ENCODE data around the gene MEIOSIN.

Gene MEIOSIN

DNA sequence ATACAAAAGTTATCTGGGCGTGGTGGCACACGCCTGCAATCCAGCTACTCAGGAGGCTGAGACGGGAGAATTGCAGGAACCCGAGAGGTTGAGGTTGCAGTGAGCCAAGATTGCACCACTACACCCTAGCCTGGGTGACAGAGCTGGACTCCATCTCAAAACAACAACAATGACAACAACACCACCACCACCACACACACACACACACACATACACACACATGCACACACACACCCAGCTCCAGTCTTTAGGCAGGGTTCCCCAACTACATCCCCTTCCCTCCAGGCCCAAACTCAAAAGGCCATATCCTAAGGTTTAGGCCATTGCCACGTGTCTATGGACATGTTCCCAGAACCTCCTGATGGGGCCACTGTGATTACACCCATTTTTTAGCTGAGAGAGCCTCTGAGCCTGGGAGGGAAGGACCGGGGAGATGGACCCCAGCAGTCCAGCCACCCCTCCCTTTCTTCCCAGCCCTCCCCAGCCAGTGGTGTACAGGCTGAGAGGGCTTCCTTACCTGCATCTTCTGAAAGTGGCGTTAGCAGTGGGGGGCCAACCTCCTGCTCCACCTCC, 68.5 kb downstream of the MEIOSIN start:
- DNase-seq (ENCODE audit: low spot score), result no peak

DNA sequence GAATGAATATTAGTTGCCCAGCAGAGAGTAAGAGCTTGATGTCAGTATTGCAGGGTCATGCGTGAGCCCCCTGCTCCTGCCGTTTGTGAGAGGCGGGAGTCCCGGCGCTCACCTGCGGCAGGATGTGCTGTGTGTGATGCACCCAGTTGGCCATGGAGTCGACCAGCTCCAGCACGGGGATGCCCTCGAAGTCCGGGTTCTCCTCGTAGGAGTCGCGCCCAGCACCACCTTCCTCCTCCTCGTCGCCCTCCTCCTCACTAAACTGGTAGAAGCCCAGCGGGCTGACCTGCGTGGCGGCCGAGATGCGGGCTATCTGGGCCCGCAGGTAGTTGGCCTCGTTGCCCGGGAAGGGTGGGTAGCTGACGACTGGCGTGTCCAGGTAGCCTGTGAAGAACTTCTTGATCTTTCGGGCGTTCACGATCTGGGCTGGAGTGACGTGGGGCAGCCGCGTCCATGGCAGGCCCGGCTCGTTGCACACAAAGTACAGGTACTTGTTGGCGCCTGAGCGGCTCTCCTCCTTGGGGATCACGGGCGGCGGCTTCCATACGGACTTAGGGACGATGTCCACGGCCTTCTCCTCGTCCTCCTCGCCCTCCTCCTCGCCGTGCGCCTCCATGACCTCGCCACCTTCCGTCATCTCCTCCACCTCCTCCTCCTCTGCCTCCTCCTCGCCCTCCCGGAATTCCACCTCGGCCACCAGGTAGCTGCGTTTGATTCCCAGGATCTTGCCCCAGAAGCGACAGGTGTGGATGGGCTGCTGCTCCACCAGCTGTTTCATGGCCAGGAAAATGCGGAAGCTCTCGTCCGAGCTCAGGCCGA, 71.1 kb downstream of the MEIOSIN start:
- DNase-seq (ENCODE audit: low spot score), result no peak

DNA sequence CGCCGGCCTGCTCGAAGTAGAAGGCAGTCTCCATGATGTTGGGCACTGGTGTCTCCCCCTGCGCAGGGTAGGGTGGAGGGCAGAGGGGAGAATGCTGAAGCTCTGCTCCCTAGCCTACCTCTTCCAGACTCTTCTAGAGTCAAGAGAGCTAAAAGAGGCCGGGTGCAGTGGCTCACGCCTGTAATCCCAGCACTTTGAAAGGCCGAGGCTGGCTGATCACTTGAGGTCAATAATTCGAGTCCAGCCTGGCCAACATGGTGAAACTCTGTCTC, 71.7 kb downstream of the MEIOSIN start:
- no peak for DNase-seq (ENCODE audit: low spot score)

DNA sequence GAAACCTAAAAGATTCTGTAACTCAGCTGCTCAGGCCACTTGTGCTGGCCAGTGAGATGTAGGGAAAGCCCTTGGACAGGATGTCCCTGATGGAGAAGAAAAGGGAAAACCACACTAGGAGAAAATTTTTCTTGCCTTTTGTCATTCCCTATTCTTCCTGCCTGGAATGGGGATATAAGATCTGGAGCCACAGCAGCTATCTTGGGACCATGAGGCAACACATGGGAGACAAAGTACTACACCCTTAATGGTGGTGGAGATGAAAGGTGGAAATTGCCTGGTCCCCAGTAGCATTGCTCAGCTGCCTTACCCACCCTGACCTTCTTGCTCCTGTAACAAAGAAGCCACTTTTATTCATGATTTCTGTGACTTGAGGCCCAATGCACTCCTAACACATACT, 72.5 kb downstream of the MEIOSIN start:
- DNase-seq (ENCODE audit: low spot score), result no peak

DNA sequence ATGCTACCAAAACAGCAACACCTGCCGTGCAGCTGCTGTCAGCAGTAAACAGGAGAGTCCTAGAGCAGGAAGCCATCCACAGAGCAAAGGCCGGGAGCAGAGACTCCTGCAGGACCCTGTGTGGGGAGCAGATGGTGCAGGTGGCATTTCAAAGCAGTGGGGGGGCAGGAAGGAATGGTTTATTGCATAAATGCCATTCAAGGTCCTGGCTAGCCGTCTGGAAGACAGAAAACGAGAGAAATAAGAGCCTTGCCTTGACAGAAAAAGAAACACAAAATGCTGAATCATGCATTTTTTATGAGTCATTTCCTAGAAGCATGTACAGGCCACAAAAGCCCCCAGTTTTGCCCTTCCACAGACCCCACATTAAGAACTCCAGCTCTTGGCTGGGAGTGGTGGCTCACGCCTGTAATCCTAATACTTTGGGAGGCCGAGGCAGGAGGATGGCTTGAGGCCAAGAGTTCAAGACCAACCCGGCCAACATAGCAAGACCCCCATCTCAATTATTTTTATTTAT, 76.5 kb downstream of the MEIOSIN start:
- peak; percentile 50 for DNase-seq (ENCODE audit: low spot score)

DNA sequence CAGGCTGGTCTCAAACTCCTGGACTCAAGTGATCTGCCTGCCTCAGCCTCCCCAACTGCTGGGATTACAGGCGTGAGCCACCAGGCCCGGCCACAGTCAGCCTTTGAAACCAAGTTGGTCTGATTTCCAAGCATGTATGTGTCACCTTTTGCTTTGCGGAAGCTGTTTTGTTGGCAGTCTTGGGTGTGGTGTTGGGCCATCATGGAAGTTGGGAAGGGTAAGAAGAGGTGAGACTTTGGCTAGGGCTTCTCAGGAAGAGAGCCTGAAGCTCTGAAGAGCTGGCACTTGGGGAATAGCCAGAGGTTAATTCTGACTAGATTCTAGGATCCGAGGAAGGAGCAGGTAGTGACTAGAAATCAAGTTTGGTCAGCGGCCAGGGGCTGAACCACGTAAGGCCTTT, 79.1 kb downstream of the MEIOSIN start:
- no peak for DNase-seq (ENCODE audit: low spot score)

All from activated CD4-positive, alpha-beta T cell treated with anti-CD3 and anti-CD28 coated beads, Interleukin-2, Interleukin-4, amounts not matched to agents 100 ng/mL and 50 ng/mL, durations not matched to agents 16 hours and 8 hours (primary cell).